Endothelial cell of umbilical vein (primary cell): ENCODE measurements around the gene GRK5.

Experiments used
- EZH2 ChIP-seq: IDR thresholded peaks from 2 replicates; pipeline ENCODE4 v1.6.1; 2012; ENCODE audit warnings: borderline replicate concordance, low read depth, mild to moderate bottlenecking, moderate library complexity, low read length, inconsistent platforms; ENCODE audit not compliant: severe bottlenecking
- FOS ChIP-seq: IDR thresholded peaks from 2 replicates; pipeline ENCODE4 v1.6.1; 2011; ENCODE audit warnings: mild to moderate bottlenecking, low read length, moderate library complexity, borderline replicate concordance; ENCODE audit not compliant: insufficient read depth
- JUN ChIP-seq: IDR thresholded peaks from 2 replicates; pipeline ENCODE4 v1.6.1; 2011; ENCODE audit warnings: borderline replicate concordance, low read depth; ENCODE audit not compliant: insufficient read length, insufficient read depth
- MYC ChIP-seq: IDR thresholded peaks from one replicate; pipeline ENCODE4 v1.6.1; 2011; ENCODE audit warnings: mild to moderate bottlenecking, low read depth, low read length
- POLR2A ChIP-seq: IDR thresholded peaks from 2 replicates; pipeline ENCODE4 v1.6.1; 2012; ENCODE audit warnings: low read depth, mild to moderate bottlenecking, control low read depth, low read length
- POLR2AphosphoS5 ChIP-seq: IDR thresholded peaks from 2 replicates; pipeline ENCODE4 v1.6.1; 2012; ENCODE audit warnings: low read depth, mild to moderate bottlenecking, control low read depth, low read length, moderate library complexity; ENCODE audit not compliant: insufficient read depth
- TF ChIP-seq, protein P1 (sequence below), 2 donors: IDR thresholded peaks; 1 replicate in 1 of 2; 2 replicates in 1 of 2; pipeline ENCODE4 v1.5.1; 2011; ENCODE audit warnings: low read length in 2 of 2, mild to moderate bottlenecking in 2 of 2, moderate library complexity in 2 of 2, control low read depth in 1 of 2, inconsistent platforms in 1 of 2, low read depth in 1 of 2; ENCODE audit not compliant: insufficient read depth in 1 of 2; ENCODE audit errors: extremely low read depth in 1 of 2

DNA sequence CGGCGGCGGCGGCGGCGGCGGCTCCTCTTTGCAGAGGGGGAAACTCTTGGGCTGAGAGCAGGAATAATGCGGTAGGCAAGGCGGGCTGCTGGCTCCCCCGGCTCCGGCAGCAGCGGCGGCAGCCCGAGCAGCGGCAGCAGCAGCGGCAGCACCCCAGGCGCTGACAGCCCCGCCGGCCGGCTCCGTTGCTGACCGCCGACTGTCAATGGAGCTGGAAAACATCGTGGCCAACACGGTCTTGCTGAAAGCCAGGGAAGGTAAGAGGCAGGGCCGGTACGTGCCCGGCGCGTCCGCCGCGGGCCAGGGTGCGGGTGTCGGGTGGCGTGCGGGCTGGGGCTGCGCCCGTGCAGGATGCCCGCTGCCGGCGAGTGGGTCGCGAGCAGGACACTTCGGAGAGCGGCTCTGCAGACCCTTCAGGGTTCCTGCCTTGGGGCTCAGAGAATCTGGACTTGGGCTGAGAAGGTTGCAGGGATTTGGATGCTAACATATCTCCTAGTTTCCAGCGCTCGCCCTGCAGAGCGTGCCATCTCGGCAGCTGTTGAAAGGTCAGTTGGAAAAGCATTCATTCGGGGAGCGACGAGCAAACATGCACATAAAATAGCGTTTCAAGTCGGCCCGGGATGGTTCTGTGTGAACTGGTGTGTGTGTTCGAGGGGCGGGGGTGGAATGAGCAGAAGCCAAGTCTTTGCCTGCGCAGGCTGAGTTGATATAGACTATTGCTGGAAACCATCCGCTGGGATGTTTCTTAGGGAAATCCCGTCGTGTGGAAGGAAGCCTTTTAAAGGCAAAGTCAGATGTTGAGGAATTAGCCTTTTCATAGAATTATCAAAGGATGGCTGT lies 562 bp downstream of the GRK5 start:
- TF ChIP-seq POLR2A (peak; percentile 28), POLR2AphosphoS5 (no peak), MYC (no peak), FOS (no peak), JUN (no peak), EZH2 (no peak)
- TF ChIP-seq, protein P1, sequence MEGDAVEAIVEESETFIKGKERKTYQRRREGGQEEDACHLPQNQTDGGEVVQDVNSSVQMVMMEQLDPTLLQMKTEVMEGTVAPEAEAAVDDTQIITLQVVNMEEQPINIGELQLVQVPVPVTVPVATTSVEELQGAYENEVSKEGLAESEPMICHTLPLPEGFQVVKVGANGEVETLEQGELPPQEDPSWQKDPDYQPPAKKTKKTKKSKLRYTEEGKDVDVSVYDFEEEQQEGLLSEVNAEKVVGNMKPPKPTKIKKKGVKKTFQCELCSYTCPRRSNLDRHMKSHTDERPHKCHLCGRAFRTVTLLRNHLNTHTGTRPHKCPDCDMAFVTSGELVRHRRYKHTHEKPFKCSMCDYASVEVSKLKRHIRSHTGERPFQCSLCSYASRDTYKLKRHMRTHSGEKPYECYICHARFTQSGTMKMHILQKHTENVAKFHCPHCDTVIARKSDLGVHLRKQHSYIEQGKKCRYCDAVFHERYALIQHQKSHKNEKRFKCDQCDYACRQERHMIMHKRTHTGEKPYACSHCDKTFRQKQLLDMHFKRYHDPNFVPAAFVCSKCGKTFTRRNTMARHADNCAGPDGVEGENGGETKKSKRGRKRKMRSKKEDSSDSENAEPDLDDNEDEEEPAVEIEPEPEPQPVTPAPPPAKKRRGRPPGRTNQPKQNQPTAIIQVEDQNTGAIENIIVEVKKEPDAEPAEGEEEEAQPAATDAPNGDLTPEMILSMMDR (IDR thresholded peaks at IDR 0.05; ENCODE audit: extremely low read depth in 1 of 2, insufficient read depth in 1 of 2, low read depth in 1 of 2, low read length in 2 of 2): no peak
